HG03066 (cell line): Measurements from ENCODE around the gene GAB2.
"Not testable (repeated sequence)": the region's sequence is repeated elsewhere in the genome, so short reads cannot be mapped to it uniquely, and the experiment has no call there.

Experiments
- ATAC-seq: cut with Tn5 transposase; IDR thresholded peaks from one replicate; pipeline ENCODE4 v1.9.1; 2021; ENCODE audit warnings: low read depth; ENCODE audit not compliant: unreplicated experiment

Gene GAB2

DNA sequence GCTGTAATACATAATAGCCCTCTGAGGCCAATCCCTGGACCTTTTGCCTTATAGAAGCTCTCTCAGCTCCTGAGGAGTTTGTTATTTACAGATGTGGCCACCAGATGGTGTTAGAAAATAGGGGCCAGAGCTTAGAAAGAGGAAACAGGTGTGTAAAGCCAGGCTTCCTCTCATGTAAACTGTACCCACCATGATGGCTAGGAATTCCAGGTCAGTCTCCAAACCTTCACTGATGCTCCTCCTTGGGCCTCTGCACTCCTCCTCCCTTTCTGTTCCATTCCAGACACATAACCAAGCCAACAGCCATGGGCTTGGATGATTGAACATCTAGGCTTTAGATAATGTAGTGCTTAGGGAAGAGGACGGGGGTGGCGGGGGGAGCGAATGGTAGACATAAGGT lies 189.2 kb downstream of the GAB2 start:
- peak; percentile 46 for ATAC-seq

DNA sequence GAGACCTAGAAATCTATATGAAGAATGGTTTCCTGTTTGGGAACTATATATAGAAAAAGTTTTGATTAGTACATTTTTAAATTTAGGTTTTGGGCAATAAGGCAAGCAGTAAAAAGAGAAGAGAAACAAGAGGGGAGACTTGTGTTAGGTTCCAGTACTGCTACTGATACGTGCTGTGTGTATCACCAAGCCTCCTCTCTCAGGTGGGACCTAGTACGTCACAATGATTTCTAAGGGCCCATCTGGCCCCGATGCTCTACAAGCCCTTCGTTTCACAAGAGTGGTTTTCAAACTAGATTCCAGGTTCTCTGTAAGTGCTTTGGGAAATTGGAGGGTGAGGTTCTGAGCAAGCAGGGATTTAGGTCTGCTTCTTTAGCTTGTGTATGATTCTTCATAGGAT lies 189.7 kb downstream of the GAB2 start:
- peak; percentile 42 for ATAC-seq

DNA sequence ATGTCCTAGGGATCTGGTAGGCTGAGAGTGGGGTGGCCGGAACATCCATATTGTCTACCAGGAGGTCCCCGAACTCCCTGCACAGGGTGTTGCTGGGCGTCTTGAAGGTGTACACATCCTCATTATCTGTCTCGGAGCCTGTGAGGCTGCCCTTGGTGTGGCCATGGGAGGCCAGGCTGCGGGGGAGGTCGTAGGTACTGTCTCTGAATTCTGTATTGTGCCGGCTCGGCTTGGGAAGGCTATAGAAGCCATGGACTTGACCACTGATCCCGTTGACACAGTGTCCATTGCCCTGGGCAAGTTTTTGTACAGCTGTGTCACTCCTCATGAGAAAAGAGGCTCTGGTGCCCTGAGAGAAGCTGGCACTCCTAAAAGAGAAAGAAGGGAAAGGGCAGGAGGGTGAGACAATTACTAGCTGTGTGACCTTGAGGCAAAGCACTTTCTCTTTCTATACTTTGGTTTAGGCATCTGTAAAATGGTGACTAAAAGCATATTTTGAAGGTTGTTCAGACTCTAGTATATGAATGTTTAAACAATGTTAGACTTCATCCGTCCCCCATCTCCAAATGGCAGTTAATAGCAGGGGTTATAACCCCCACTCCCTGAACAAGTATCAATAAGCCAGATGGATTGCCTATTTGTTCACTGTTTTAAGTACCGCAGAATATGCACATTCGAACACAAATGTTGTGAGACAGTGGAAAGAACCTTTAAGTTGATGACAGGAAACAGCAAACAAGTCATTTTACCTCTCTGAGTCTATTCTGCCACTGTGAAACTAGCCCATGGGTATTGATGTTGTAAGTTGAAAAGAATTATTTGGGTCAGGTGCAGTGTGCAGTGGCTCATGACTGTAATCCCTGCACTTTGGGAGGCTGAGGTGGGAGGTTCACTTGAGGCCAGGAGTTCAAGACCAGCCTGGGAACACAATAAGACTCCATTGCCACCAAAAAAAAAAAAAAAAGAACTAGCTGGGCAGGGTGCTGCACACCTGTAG lies 190.6 kb downstream of the GAB2 start:
- no peak for ATAC-seq

GRCh38 chr11:78224906-78225420 lies 192.7 kb downstream of the GAB2 start:
- ATAC-seq, result no peak

DNA sequence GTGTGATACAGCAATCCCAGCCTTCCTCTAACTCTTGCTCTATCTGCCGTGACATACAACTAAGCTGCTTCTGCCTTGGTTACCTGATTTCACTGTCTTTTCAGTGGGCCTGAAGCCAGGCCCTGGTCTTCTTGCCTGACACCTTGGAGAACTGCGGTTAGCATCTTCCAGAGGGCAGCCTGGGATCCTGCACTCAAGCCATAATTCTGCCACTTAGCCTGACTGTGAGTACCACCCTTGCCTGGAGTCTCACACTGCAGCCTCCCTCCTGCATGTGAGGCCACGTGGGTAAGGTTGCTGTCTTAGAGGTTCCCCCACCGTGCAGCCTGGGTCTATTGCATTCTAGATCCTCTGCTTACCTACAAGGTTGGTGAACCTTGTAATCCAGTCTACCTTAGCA lies 193.1 kb downstream of the GAB2 start:
- no peak for ATAC-seq

- ATAC-seq, result peak; percentile 68
These were observed 194.2 kb downstream of the GAB2 start for GRCh38 chr11:78223320-78223954.

- ATAC-seq, result not testable (repeated sequence)
These were observed 194.9 kb downstream of the GAB2 start for GRCh38 chr11:78222726-78223125.

DNA sequence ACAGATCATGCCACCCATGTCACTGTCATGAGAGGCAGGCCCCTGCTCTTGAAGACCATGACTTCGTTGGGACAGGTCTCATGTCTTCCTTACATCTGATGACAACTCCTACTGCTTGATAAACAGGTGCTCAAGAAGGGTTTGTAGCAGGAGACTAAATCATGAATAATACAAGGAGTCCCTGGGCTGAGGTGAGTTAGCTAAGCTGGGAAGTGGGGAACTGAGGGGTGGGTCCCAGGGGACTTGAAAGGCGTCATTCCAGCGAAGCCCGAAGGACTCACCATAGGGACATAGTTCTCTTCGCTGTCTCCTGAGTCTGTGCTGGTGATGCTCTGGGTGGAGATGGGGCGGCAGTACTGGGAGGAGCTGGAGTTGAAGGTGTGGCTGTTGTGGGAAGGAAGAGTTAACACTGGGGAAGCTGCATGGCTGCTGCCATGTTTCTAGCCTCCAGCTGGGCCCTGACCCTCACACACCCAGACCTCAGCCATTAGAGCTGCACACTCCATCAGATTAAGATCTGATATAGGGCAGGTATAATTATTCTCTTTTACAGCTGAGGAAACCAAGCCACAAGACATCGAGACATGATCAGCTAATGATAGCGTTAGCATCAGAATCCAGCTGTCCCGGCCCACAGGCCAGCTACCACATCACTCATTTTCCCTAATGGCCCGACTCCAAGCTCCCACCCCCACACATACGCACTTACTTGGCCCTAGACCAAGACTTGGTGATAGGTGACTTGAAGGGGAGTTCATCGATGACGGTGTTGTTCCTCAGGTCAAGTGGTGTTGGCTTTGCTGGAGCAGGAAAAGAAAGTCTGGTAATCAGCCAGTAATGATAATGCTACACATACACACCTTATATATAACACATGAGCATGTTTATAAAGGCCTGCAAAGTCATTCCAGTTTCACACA lies 196.0 kb downstream of the GAB2 start:
- ATAC-seq, result no peak

DNA sequence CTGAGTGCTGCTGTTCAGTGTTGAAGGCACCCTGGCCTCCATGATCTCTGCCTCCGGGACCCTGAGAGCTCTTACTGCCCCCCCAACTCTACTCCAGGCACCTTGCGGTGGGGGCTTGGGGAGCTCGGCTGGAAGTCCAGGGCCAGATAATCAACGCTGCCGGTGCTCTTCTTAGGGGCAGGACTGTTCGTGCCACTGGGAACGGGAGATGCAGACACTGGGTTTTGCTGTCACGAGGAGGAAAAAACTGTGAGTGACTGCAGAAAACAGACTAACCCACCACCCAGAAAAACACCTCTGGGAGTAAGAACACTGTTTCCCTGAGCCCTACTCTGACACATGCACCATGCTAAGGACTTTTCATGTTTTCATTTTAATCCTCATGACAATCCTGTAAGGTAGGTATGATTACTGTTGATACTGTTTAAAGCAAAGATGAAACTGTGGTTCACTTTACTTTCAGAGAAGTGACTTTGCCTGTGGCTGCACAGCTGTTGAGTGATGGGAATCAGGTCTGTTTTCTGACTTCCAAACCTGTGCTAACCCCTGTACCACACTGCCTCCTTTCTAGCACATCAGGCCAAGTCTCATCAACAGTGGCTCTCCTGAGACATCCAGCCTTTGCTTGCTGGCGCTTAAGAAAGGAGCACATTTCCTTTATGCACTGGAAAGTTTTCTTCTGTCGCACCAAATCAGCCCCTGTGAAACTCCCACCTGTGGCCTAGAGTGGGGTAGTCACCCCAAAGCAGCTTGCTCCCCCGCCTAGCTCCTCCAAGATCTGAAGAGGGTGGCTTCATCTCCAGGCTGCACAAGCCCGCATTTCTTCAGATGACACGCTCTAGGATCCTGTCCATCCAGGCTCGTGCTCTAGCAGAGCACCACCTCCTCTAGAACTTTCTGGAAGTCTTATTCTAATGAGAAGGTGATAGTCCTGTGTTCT lies 197.1 kb downstream of the GAB2 start:
- ATAC-seq, result no peak

GRCh38 chr11:78219493-78220217 lies 198.0 kb downstream of the GAB2 start:
- ATAC-seq, result no peak

GRCh38 chr11:78218707-78219492 lies 198.7 kb downstream of the GAB2 start:
- ATAC-seq, result no peak

DNA sequence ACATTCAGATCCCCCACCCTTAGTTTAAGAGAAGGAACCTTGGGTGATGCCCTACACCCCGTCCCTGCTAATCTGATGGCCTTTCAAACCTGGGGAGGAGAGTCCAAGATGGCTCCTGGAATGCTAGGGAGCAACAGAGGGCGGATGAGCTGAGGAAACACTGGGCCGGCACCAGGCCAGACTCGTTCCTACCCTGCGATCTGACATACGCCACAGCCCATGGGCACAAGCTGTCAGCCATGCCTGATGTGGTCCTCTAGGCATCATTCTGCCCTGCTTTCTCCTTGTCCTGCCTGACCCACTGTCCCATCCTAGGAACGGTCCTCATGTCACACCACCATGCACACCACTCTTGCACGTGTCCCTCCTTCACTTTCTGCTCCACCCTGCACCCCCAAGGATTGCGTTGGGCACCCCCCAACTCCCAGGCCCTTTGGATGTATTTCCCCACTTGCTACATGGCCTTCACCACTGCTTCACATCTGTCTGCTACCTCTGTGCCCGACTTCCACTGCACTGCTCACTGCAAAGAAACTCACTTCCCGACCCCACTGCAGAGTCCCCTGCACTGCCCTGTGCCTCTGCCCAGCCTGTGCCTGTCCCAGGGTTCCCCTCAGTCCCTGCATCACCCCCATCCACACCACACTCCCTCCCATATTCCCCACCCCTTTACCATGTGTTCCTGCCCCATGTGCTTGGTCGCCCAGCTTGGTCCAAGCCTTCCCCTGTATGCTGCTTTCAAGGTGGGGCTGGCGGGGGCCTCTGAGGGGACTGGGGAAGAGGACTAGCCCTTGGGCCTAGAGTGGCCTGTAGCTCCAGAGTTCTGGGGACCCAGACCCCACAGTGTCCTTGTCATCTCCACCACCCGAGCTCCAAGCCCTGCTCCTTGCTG lies 199.7 kb downstream of the GAB2 start:
- ATAC-seq, result no peak

DNA sequence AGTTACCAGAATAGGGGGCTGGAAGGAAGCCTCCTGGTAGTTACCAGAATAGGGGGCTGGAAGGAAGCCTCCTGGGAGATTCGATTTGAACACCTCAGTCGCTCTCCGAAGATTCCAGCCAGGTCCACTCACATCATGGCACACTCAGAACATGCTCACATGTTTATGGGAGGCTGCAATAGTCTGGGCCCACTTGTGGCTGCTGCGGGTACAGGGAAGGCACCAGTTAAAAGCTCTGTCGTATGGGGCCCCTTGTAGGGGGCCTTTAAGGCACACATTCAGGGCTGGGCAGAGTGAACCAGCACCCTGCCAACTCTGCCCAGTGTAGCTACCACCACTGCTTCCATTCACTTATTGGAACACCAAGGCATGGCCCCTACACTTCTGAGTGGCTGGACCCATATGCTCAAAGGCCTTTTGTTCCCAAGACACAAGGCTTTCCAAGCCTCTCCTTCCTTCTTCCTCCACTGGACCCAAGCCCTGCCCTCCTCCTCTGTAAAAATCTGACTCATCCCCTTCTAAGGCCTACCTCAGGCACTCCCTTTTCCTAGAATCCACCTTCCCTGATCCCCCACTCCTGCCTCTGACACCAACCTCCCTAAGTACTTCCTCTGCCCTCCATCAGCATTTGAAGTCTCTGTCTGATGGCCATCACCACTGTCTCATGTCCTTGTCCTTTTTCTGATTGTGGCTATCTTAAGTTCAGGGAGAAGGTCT lies 200.9 kb downstream of the GAB2 start:
- no peak for ATAC-seq

DNA sequence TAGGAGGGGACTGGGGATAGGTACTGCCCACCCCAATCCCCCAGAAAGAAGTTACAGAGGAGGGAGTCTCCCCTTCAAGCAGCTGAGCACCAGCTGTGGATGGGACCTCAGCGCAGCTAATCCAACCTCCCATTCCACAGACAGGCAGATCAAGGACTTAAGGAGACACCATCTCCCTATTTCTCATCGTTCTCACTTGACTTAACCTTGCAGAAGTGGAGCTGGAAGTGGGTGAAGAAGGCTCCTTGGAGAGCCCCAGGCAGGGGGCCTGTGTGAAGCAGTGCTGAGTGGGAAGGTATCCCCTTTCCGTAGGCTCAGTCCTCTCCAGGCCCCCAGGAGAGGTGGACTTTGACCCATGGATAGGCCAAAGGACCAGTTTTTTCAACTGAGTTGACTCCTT lies 201.6 kb downstream of the GAB2 start:
- ATAC-seq, result no peak

- ATAC-seq, result no peak
These were observed 203.1 kb downstream of the GAB2 start for GRCh38 chr11:78214331-78215194.
